ENCODE data around the gene YAF2.

Gene YAF2

GRCh38 chr12:42222724-42223123 lies 15.3 kb downstream of the YAF2 start:
- H3K4me3 ChIP-seq (replicated peaks; ENCODE audit: insufficient read depth, low read length) = no peak overlapping the region
- H3K27me3 ChIP-seq (ENCODE audit: insufficient read depth, poor library complexity, severe bottlenecking) = no peaks in the 10 kb centered on the region
- no peak for TF ChIP-seq REST (IDR thresholded peaks at IDR 0.05; ENCODE audit: insufficient replicate concordance, low read depth)
- no peak for TF ChIP-seq POLR2AphosphoS5 (IDR thresholded peaks at IDR 0.05; ENCODE audit: low read depth)
- TF ChIP-seq, protein P1, sequence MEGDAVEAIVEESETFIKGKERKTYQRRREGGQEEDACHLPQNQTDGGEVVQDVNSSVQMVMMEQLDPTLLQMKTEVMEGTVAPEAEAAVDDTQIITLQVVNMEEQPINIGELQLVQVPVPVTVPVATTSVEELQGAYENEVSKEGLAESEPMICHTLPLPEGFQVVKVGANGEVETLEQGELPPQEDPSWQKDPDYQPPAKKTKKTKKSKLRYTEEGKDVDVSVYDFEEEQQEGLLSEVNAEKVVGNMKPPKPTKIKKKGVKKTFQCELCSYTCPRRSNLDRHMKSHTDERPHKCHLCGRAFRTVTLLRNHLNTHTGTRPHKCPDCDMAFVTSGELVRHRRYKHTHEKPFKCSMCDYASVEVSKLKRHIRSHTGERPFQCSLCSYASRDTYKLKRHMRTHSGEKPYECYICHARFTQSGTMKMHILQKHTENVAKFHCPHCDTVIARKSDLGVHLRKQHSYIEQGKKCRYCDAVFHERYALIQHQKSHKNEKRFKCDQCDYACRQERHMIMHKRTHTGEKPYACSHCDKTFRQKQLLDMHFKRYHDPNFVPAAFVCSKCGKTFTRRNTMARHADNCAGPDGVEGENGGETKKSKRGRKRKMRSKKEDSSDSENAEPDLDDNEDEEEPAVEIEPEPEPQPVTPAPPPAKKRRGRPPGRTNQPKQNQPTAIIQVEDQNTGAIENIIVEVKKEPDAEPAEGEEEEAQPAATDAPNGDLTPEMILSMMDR (IDR thresholded peaks at IDR 0.05; ENCODE audit: insufficient read depth, low read length) = no peak
- TF ChIP-seq SPI1 (IDR thresholded peaks at IDR 0.05; ENCODE audit: borderline replicate concordance, low read depth) = no peak
- TF ChIP-seq GABPA (IDR thresholded peaks at IDR 0.05; ENCODE audit: low read depth) = no peak
- no peak for DNase-seq (ENCODE audit: low read depth in 1 of 2, low spot score in 1 of 2)
- no peak overlapping the region for H3K27ac ChIP-seq (replicated peaks)

DNA sequence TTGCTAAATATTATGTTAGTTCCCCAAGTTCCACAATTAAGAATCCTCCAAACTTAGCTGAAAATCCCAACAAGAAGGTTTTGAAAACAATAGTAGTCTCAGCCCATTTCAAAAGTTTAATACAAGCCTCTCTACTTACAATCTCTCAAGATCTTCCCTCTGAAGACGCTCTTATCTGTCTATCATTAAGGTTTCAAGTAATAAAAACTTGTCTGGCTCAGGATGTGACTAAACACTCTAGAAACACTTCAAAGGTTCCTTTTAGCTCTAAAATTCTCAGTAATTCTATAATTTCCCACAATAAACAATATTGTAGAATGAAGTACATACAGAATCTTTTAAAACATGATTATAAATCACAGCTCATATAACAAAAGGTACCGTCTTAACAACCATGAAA lies 16.3 kb downstream of the YAF2 start:
- no peak for TF ChIP-seq SPI1 (IDR thresholded peaks at IDR 0.05; ENCODE audit: borderline replicate concordance, low read depth)
- TF ChIP-seq REST (IDR thresholded peaks at IDR 0.05; ENCODE audit: insufficient replicate concordance, low read depth) = no peak
- TF ChIP-seq POLR2AphosphoS5 (IDR thresholded peaks at IDR 0.05; ENCODE audit: low read depth) = no peak
- no peak for TF ChIP-seq GABPA (IDR thresholded peaks at IDR 0.05; ENCODE audit: low read depth)
- TF ChIP-seq, protein P1 (IDR thresholded peaks at IDR 0.05; ENCODE audit: insufficient read depth, low read length) = no peak
- no peak overlapping the region for H3K4me3 ChIP-seq (replicated peaks; ENCODE audit: insufficient read depth, low read length)
- H3K27ac ChIP-seq (replicated peaks) = no peak overlapping the region
- no peaks in the 10 kb centered on the region for H3K27me3 ChIP-seq (ENCODE audit: insufficient read depth, poor library complexity, severe bottlenecking)
- no peak for DNase-seq (ENCODE audit: low read depth in 1 of 2, low spot score in 1 of 2)

GRCh38 chr12:42217656-42218055 lies 20.4 kb downstream of the YAF2 start:
- no peak for DNase-seq (ENCODE audit: low read depth in 1 of 2, low spot score in 1 of 2)
- Histone ChIP-seq H3K27ac (replicated peaks) (no peak overlapping the region), H3K4me3 (replicated peaks; ENCODE audit: insufficient read depth, low read length) (no peak overlapping the region), H3K27me3 (ENCODE audit: insufficient read depth, poor library complexity, severe bottlenecking) (no peaks in the 10 kb centered on the region)
- TF ChIP-seq, protein P1 (IDR thresholded peaks at IDR 0.05; ENCODE audit: insufficient read depth, low read length) = no peak
- TF ChIP-seq SPI1 (IDR thresholded peaks at IDR 0.05; ENCODE audit: borderline replicate concordance, low read depth) (no peak), REST (IDR thresholded peaks at IDR 0.05; ENCODE audit: insufficient replicate concordance, low read depth) (no peak), POLR2AphosphoS5 (IDR thresholded peaks at IDR 0.05; ENCODE audit: low read depth) (no peak), GABPA (IDR thresholded peaks at IDR 0.05; ENCODE audit: low read depth) (no peak)

Measured in HL-60 (cell line).